Glutamatergic neuron (in vitro differentiated cells): Measurements from ENCODE around the gene DNMT3L. TPM values are rescaled to one million over a fixed set of nuclear protein-coding genes. Genes with fewer than 3 reads are reported as not detected.
"Not testable (repeated sequence)": the region's sequence is repeated elsewhere in the genome, so short reads cannot be mapped to it uniquely, and the experiment has no call there.

Experiments used
- DNase-seq: peaks from one replicate; pipeline ENCODE4 v3.0.0; 2022
- H3K27ac Mint-ChIP-seq: one replicate; pipeline ENCODE4 v1.8.0; 2020; ENCODE audit warnings: mild to moderate bottlenecking, mixed read lengths, inconsistent platforms; ENCODE audit not compliant: unreplicated experiment
- H3K27me3 Mint-ChIP-seq: one replicate; pipeline ENCODE4 v1.8.0; 2020; ENCODE audit warnings: mild to moderate bottlenecking, moderate library complexity, mixed read lengths, inconsistent platforms; ENCODE audit not compliant: unreplicated experiment
- H3K36me3 Mint-ChIP-seq: one replicate; pipeline ENCODE4 v1.8.0; 2020; ENCODE audit warnings: mild to moderate bottlenecking, mixed read lengths, inconsistent platforms; ENCODE audit not compliant: unreplicated experiment
- H3K4me1 Mint-ChIP-seq: one replicate; pipeline ENCODE4 v1.8.0; 2020; ENCODE audit warnings: mild to moderate bottlenecking, low read depth, mixed read lengths, inconsistent platforms; ENCODE audit not compliant: unreplicated experiment
- H3K4me3 Mint-ChIP-seq: one replicate; pipeline ENCODE4 v1.8.0; 2020; ENCODE audit warnings: mild to moderate bottlenecking, mixed read lengths, inconsistent platforms; ENCODE audit not compliant: unreplicated experiment
- H3K9me3 Mint-ChIP-seq: one replicate; pipeline ENCODE4 v1.8.0; 2020; ENCODE audit warnings: mild to moderate bottlenecking, moderate library complexity, mixed read lengths, inconsistent platforms; ENCODE audit not compliant: unreplicated experiment
- total RNA-seq: library from RNA; stranded (reverse); fragmentation: NEBNext Ultra II Directional; extraction: Animal tissue kit (Norgen Biotek cat#: 25700); gene quantifications from one replicate; pipeline ENCODE4 v1.2.1, GENCODE V29; 2021; ENCODE audit not compliant: unreplicated experiment
- TF ChIP-seq, protein P1 (sequence below): fragments of 200-600 bp; sonication (generic); IDR thresholded peaks from one replicate; pipeline ENCODE4 v1.5.0; 2021; ENCODE audit not compliant: partially characterized antibody, unreplicated experiment

DNMT3L gene
- total RNA-seq, 1 donor from 2014 or later: not detected

DNA sequence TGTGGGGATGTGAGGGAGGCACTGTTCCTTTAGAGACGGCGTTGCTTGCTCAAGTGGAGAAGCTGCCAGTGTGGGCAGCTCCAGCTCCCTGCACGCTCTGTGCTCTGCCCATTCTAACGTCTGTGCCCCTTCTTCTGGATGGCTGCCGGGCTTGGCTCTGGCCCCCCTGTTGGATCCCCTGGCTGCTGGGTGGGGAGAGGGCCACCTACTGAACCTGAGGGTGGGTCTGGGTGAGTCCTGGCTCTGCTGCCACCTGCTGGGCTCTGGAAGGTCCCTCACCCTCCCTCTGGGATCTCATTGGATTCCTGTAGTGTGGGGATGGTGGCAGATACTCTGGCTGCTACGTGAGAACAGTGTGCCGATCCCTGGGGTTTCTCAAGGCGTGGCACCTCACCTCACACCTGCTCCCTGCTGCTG lies 43.2 kb upstream of the DNMT3L start:
- H3K27me3 Mint-ChIP-seq: peaks cover 6% of the 10 kb centered on the region
- no peak overlapping the region for H3K27ac Mint-ChIP-seq

DNA sequence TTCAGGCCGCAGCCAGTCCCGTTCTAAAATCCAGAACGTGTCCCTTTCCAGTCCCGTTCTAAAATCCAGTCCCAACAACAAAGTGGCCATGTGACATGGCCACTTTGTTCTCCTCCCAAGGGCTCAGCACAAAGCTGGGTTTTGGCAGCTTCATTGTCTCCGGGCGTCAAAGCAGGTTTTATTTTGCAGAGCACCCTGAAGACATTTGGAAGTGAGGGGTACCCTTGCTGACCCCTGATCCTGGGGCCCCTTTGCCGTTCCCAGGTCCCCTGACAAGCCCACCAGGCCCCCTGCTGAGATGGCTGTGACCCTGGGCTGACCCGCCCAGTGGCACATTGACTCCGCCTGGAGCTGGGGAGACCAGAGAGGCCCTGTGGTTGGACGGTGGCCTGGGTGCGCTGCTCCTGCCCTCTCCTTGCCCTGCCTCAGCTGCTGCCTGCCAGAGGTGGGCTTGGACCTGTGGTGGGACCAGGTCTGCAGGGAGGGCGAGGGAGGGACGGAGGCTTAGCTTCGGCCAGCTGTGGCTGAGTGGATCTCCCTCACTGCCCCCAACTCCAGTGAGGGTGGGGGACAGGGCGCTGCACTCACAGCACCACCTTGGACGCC lies 42.4 kb upstream of the DNMT3L start:
- peaks cover 9% of the 10 kb centered on the region for H3K27me3 Mint-ChIP-seq

More for the DNA sequence above, 43.2 kb upstream of the DNMT3L start:
- no peak overlapping the region for H3K4me3 Mint-ChIP-seq
- H3K9me3 Mint-ChIP-seq: no peaks in the 10 kb centered on the region
- TF ChIP-seq, protein P1, sequence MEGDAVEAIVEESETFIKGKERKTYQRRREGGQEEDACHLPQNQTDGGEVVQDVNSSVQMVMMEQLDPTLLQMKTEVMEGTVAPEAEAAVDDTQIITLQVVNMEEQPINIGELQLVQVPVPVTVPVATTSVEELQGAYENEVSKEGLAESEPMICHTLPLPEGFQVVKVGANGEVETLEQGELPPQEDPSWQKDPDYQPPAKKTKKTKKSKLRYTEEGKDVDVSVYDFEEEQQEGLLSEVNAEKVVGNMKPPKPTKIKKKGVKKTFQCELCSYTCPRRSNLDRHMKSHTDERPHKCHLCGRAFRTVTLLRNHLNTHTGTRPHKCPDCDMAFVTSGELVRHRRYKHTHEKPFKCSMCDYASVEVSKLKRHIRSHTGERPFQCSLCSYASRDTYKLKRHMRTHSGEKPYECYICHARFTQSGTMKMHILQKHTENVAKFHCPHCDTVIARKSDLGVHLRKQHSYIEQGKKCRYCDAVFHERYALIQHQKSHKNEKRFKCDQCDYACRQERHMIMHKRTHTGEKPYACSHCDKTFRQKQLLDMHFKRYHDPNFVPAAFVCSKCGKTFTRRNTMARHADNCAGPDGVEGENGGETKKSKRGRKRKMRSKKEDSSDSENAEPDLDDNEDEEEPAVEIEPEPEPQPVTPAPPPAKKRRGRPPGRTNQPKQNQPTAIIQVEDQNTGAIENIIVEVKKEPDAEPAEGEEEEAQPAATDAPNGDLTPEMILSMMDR: peak; percentile 63
- no peaks in the 10 kb centered on the region for H3K36me3 Mint-ChIP-seq
- peaks cover 15% of the 10 kb centered on the region for H3K4me1 Mint-ChIP-seq
- peak; percentile 72 for DNase-seq

DNA sequence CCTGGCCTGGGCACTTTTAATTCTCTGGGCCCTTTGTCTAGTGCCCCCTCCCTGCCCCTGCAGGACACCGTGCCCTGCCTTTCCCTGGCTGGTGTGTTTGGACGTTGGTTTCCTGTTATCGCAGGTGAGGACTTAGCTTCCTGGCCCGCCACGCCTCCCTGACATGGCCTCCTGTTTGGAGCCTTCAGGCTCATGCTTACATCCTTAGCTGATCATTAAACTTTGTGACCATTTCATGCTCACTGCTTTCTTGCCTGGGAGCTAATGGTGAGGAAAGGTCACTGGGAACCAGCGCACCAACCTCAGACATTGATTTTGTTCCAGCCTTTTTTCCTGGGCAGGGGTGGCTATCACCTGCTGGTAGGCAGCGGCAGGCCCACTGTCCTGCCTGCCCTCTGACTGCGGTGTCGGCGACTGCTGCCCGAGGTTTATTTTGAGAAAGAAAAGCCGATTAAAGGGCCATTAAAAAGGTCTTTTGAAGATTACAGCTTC lies 41.8 kb upstream of the DNMT3L start:
- peaks cover 13% of the 10 kb centered on the region for H3K27me3 Mint-ChIP-seq
- no peaks in the 10 kb centered on the region for H3K36me3 Mint-ChIP-seq
- H3K27ac Mint-ChIP-seq: no peak overlapping the region
- no peak for DNase-seq
- H3K4me3 Mint-ChIP-seq: no peak overlapping the region
- TF ChIP-seq, protein P1: no peak
- H3K4me1 Mint-ChIP-seq: peaks cover 12% of the 10 kb centered on the region
- no peaks in the 10 kb centered on the region for H3K9me3 Mint-ChIP-seq

More for the DNA sequence above, 42.4 kb upstream of the DNMT3L start:
- Mint-ChIP-seq H3K4me1 (peaks cover 15% of the 10 kb centered on the region), H3K36me3 (no peaks in the 10 kb centered on the region), H3K27ac (no peak overlapping the region), H3K9me3 (no peaks in the 10 kb centered on the region), H3K4me3 (no peak overlapping the region)
- DNase-seq: no peak
- TF ChIP-seq, protein P1: no peak

DNA sequence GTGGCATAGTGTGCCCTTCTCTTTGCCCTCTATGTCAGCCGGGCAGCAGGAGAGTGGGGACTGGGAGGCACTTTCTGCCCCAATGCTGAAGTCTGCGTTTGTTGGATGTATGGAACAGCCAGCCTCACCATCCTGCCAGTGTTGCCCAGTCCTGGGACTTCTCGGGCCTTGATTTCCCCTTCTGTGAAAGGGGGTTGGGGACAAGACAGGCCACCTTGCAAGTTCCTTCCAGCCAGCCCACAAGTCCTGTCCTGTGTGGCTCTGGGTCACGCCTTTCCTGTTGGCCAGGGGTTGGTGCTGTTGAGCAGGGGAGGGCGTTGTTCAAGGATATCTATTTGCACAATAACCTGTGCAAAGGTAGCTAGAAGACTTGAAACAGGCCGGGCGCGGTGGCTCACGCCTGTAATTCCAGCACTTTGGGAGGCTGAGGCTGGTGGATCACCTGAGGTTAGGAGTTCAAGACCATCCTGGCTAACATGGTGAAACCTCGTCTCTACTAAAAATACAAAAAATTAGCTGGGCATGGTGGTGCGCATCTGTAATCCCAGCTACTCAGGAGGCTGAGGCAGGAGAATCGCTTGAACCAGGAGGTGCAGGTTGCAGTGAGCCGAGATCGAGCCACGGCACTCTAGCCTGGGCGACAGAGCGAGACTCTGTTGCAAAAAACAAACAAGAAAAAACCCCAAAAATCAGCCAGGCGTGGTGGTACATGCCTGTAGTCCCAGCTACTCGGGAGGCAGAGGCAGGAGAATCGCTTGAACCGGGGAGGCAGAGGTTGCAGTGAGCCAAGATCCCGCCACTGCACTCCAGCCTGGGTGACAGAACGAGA lies 41.1 kb upstream of the DNMT3L start:
- DNase-seq, H3K4me3 Mint-ChIP-seq, H3K27ac Mint-ChIP-seq, H3K36me3 Mint-ChIP-seq, H3K9me3 Mint-ChIP-seq: not testable (repeated sequence)
- Mint-ChIP-seq H3K27me3 (peaks cover 15% of the 10 kb centered on the region), H3K4me1 (peaks cover 10% of the 10 kb centered on the region)

DNA sequence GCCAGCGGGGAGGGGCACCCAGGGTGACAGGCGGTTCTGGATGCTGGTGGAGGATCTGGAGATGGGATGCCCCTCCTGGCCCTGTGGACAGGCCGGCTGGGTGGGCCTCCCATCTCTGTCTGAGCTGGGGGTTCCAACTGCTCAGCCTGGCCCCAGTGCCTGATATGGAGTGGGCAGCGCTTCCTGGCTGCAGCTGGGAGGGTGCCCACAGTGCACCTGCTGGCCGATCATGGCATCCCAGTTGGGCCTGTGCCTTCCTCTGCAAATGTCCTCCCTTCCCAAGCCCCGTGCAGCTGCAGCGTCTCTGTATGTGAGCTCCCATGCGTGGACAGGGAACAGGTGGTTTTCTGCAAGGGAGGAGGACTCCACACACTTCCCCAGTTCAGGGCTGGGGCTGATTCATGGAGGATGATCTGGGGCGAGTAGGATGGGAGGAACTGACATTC lies 40.3 kb upstream of the DNMT3L start:
- TF ChIP-seq, protein P1: no peak
- H3K27ac Mint-ChIP-seq: no peak overlapping the region
- no peaks in the 10 kb centered on the region for H3K9me3 Mint-ChIP-seq
- H3K27me3 Mint-ChIP-seq: peaks cover 12% of the 10 kb centered on the region
- H3K4me3 Mint-ChIP-seq: no peak overlapping the region
- DNase-seq: no peak
- H3K36me3 Mint-ChIP-seq: no peaks in the 10 kb centered on the region
- H3K4me1 Mint-ChIP-seq: peaks cover 6% of the 10 kb centered on the region
